ENCODE results near the gene ZCCHC24.
A peak's percentile ranks its signal among the peaks of the same experiment; 100 is the strongest.

ZCCHC24 gene

DNA sequence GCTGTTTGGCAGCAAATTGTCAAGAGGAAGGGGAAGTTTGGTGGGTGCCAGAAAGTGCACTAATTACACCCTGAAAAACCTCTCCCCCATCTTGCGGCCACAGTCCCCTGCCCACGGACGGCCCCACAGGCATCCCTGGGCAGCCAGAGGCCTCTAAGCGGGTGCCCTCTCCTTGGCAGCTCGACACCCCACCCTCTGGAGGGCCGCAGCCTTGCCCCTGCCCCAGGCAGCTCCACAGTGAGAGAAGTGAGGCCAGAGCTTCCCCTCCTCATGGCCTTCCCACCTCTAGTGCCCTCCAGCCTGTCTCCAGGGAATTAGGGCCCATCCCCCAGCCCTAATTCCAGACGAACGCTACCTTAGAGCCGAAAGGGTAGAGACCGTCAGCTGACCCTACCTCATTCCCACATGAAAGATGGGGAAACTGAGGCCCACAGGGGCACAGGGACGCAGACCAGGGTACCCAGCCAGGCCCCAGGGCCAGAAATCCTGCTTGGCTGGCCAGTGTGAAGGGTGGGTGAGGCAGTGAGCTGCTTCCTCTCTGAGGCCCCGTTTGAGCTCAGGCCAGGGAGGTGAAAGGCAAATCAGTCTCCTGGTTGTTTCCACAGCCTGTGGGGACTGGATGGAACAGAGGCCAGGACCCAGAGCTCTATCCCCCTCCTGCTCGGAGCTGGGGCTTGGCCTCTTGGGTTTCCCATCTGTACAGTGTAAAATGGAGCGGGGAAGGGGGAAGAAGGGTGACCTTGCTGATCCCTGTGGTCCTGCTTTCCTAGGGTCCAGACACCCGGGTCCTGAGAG, 10.0 kb downstream of the ZCCHC24 start:
- no peaks in the 10 kb centered on the region for H3K79me2 ChIP-seq (ENCODE audit: control insufficient read depth, insufficient read depth, low read length)
- no peaks in the 10 kb centered on the region for H3K36me3 ChIP-seq (ENCODE audit: control insufficient read depth, insufficient read depth, low read length)
- no CpG with 5 or more reads among the region's 15 CpGs for WGBS (ENCODE audit: extremely low coverage, insufficient coverage, low lambda C conversion rate)
- peaks cover 12% of the 10 kb centered on the region for H3K4me1 ChIP-seq (ENCODE audit: control insufficient read depth, low read depth, low read length)
- no peaks in the 10 kb centered on the region for H3K27me3 ChIP-seq (ENCODE audit: insufficient read depth, low read length, poor library complexity)
- H3K56ac ChIP-seq (ENCODE audit: low read length), result peak overlapping the region; percentile 78
- no peak overlapping the region for H2AK5ac ChIP-seq (ENCODE audit: low read length)
- H2BK120ac ChIP-seq (ENCODE audit: low read depth, low read length), result no peak overlapping the region
- peak overlapping the region; percentile 54 for H3K18ac ChIP-seq (ENCODE audit: low read length)
- H3K4me2 ChIP-seq (ENCODE audit: low read length), result no peak overlapping the region
- H3K4ac ChIP-seq (ENCODE audit: low read depth, low read length), result no peak overlapping the region
- no peak overlapping the region for H4K8ac ChIP-seq (ENCODE audit: low read depth, low read length)
- no peak overlapping the region for H3K27ac ChIP-seq (ENCODE audit: low read depth, low read length)
- peak overlapping the region; percentile 72 for H2BK5ac ChIP-seq (ENCODE audit: low read length)
- no peak overlapping the region for H2BK15ac ChIP-seq (replicated peaks; ENCODE audit: low read depth)
- no peak overlapping the region for H4K5ac ChIP-seq (ENCODE audit: low read length)
- DNase-seq, result peak; percentile 44
- H3K23ac ChIP-seq (ENCODE audit: low read length), result peak overlapping the region; percentile 74
- H3K9ac ChIP-seq (ENCODE audit: low read length), result peak overlapping the region; percentile 22
- no peak overlapping the region for H3K4me3 ChIP-seq (ENCODE audit: low read length)
- H3K79me1 ChIP-seq (ENCODE audit: low read length), result no peaks in the 10 kb centered on the region

- no peak overlapping the region for H2BK5ac ChIP-seq (ENCODE audit: low read length)
- H3K79me2 ChIP-seq (ENCODE audit: control insufficient read depth, insufficient read depth, low read length), result no peaks in the 10 kb centered on the region
- H4K8ac ChIP-seq (ENCODE audit: low read depth, low read length), result no peak overlapping the region
- H3K4me1 ChIP-seq (ENCODE audit: control insufficient read depth, low read depth, low read length), result peaks cover 12% of the 10 kb centered on the region
- no peaks in the 10 kb centered on the region for H3K36me3 ChIP-seq (ENCODE audit: control insufficient read depth, insufficient read depth, low read length)
- peak; percentile 28 for DNase-seq
- H3K18ac ChIP-seq (ENCODE audit: low read length), result no peak overlapping the region
- WGBS (ENCODE audit: extremely low coverage, insufficient coverage, low lambda C conversion rate), result no CpG with 5 or more reads among the region's 7 CpGs
- H3K23ac ChIP-seq (ENCODE audit: low read length), result no peak overlapping the region
- no peak overlapping the region for H3K4me2 ChIP-seq (ENCODE audit: low read length)
- H3K27ac ChIP-seq (ENCODE audit: low read depth, low read length), result no peak overlapping the region
- no peak overlapping the region for H2BK15ac ChIP-seq (replicated peaks; ENCODE audit: low read depth)
- H3K56ac ChIP-seq (ENCODE audit: low read length), result no peak overlapping the region
- no peak overlapping the region for H2BK120ac ChIP-seq (ENCODE audit: low read depth, low read length)
- H3K79me1 ChIP-seq (ENCODE audit: low read length), result no peaks in the 10 kb centered on the region
- no peaks in the 10 kb centered on the region for H3K27me3 ChIP-seq (ENCODE audit: insufficient read depth, low read length, poor library complexity)
- no peak overlapping the region for H2AK5ac ChIP-seq (ENCODE audit: low read length)
- H3K4me3 ChIP-seq (ENCODE audit: low read length), result no peak overlapping the region
- H3K9ac ChIP-seq (ENCODE audit: low read length), result no peak overlapping the region
- no peak overlapping the region for H4K5ac ChIP-seq (ENCODE audit: low read length)
- H3K4ac ChIP-seq (ENCODE audit: low read depth, low read length), result no peak overlapping the region
These were observed 10.6 kb downstream of the ZCCHC24 start for GRCh38 chr10:79434821-79435251.

DNA sequence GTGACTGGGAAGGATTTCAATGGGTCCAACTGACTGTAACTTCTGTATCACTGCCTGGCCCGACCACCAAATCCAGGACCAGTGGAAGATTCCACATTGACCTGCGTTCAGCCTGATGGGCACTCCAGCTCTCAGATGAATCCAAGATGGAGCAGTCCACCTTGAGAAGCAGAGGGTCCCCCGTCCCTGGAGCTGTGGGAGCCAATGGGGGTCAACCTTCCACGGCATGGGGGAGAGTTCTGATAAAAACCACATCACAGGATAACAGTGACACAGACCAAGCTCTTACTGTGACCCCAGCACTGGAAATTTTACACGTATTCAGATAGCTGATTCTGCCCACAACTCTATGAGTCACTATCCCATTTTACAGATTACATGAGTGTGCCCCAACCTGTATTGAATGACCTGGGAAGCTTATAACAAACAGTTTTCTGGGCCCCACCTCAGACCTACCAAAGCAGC, 11.2 kb downstream of the ZCCHC24 start:
- no peak overlapping the region for H2BK120ac ChIP-seq (ENCODE audit: low read depth, low read length)
- H3K79me2 ChIP-seq (ENCODE audit: control insufficient read depth, insufficient read depth, low read length), result no peaks in the 10 kb centered on the region
- H4K5ac ChIP-seq (ENCODE audit: low read length), result no peak overlapping the region
- H3K18ac ChIP-seq (ENCODE audit: low read length), result no peak overlapping the region
- no peaks in the 10 kb centered on the region for H3K36me3 ChIP-seq (ENCODE audit: control insufficient read depth, insufficient read depth, low read length)
- WGBS (ENCODE audit: extremely low coverage, insufficient coverage, low lambda C conversion rate), result no CpG with 5 or more reads among the region's 5 CpGs
- H3K4ac ChIP-seq (ENCODE audit: low read depth, low read length), result no peak overlapping the region
- H2BK5ac ChIP-seq (ENCODE audit: low read length), result no peak overlapping the region
- H3K9ac ChIP-seq (ENCODE audit: low read length), result no peak overlapping the region
- H3K4me1 ChIP-seq (ENCODE audit: control insufficient read depth, low read depth, low read length), result peaks cover 12% of the 10 kb centered on the region
- no peak overlapping the region for H3K56ac ChIP-seq (ENCODE audit: low read length)
- no peak overlapping the region for H3K4me2 ChIP-seq (ENCODE audit: low read length)
- no peak overlapping the region for H3K23ac ChIP-seq (ENCODE audit: low read length)
- no peak overlapping the region for H2AK5ac ChIP-seq (ENCODE audit: low read length)
- H3K79me1 ChIP-seq (ENCODE audit: low read length), result no peaks in the 10 kb centered on the region
- H3K4me3 ChIP-seq (ENCODE audit: low read length), result no peak overlapping the region
- H2BK15ac ChIP-seq (replicated peaks; ENCODE audit: low read depth), result no peak overlapping the region
- no peak overlapping the region for H4K8ac ChIP-seq (ENCODE audit: low read depth, low read length)
- H3K27ac ChIP-seq (ENCODE audit: low read depth, low read length), result no peak overlapping the region
- no peak for DNase-seq
- no peaks in the 10 kb centered on the region for H3K27me3 ChIP-seq (ENCODE audit: insufficient read depth, low read length, poor library complexity)

- Histone ChIP-seq H3K36me3 (ENCODE audit: control insufficient read depth, insufficient read depth, low read length) (no peaks in the 10 kb centered on the region), H3K9ac (ENCODE audit: low read length) (no peak overlapping the region), H3K27ac (ENCODE audit: low read depth, low read length) (no peak overlapping the region), H3K56ac (ENCODE audit: low read length) (no peak overlapping the region), H4K8ac (ENCODE audit: low read depth, low read length) (no peak overlapping the region), H3K18ac (ENCODE audit: low read length) (no peak overlapping the region), H3K4ac (ENCODE audit: low read depth, low read length) (no peak overlapping the region), H3K79me1 (ENCODE audit: low read length) (no peaks in the 10 kb centered on the region), H3K4me1 (ENCODE audit: control insufficient read depth, low read depth, low read length) (peaks cover 12% of the 10 kb centered on the region), H3K27me3 (ENCODE audit: insufficient read depth, low read length, poor library complexity) (no peaks in the 10 kb centered on the region), H2BK15ac (replicated peaks; ENCODE audit: low read depth) (no peak overlapping the region), H2AK5ac (ENCODE audit: low read length) (no peak overlapping the region), H2BK5ac (ENCODE audit: low read length) (no peak overlapping the region), H2BK120ac (ENCODE audit: low read depth, low read length) (no peak overlapping the region), H3K4me2 (ENCODE audit: low read length) (no peak overlapping the region), H3K4me3 (ENCODE audit: low read length) (no peak overlapping the region), H3K23ac (ENCODE audit: low read length) (no peak overlapping the region), H4K5ac (ENCODE audit: low read length) (no peak overlapping the region), H3K79me2 (ENCODE audit: control insufficient read depth, insufficient read depth, low read length) (no peaks in the 10 kb centered on the region)
- WGBS (ENCODE audit: extremely low coverage, insufficient coverage, low lambda C conversion rate), result no CpG with 5 or more reads among the region's 13 CpGs
- no peak for DNase-seq
These were observed 11.9 kb downstream of the ZCCHC24 start for GRCh38 chr10:79433324-79434222.

DNA sequence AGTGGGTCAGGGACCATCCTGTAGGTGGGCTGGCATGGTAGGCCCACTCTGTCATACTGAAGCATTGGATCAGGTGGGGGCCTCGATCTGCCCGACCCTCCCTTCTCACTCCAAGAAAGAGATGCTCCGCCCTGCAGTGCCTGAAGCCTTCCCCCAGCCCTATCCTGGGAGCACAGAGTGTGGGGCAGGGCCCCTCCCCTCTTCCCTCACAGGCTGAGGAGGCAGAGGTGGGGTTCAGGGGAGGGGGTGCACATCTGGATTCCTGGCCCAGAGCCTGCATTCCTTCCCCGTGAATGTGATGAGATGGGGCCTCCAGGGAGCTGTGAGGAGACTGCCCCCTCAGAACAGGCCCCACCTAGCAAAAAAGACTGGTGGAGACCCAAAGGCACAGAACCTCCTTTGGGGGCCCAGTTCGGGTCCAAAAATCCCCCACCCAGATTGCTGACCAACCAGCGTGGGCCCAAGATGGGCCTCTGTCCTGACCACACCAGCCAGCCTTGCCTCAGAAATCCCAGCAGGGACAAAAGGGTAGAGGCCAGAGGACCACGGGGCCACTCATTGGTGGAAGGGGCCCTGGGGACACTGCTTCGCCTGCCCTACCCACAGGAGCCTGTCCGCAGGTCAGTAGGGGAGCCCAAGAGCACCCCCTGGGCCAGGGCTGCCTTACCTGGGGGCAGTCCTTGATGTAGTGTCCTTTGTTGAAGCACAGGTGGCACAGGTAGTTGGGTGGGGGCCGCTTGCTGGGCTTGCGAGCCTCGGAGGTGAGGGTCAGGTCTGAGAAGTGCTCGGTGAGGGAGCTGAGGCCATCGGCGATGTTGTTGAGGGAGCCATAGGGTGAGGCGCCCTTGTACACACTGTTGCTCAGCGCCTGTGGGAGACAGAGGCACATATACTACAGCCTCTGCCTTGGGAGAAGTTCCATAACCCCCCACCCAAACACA, 13.3 kb downstream of the ZCCHC24 start:
- Histone ChIP-seq H2BK120ac (ENCODE audit: low read depth, low read length) (no peak overlapping the region), H3K4me1 (ENCODE audit: control insufficient read depth, low read depth, low read length) (peaks cover 12% of the 10 kb centered on the region)
- DNase-seq, result no peak

More for the DNA sequence above, 13.3 kb downstream of the ZCCHC24 start:
- Histone ChIP-seq H3K9ac (ENCODE audit: low read length) (no peak overlapping the region), H2AK5ac (ENCODE audit: low read length) (no peak overlapping the region), H3K4ac (ENCODE audit: low read depth, low read length) (no peak overlapping the region), H4K5ac (ENCODE audit: low read length) (no peak overlapping the region), H3K27ac (ENCODE audit: low read depth, low read length) (no peak overlapping the region), H3K4me2 (ENCODE audit: low read length) (no peak overlapping the region), H2BK5ac (ENCODE audit: low read length) (no peak overlapping the region), H3K27me3 (ENCODE audit: insufficient read depth, low read length, poor library complexity) (no peaks in the 10 kb centered on the region), H3K79me1 (ENCODE audit: low read length) (no peaks in the 10 kb centered on the region), H3K23ac (ENCODE audit: low read length) (no peak overlapping the region), H3K36me3 (ENCODE audit: control insufficient read depth, insufficient read depth, low read length) (no peaks in the 10 kb centered on the region), H3K4me3 (ENCODE audit: low read length) (no peak overlapping the region), H3K56ac (ENCODE audit: low read length) (no peak overlapping the region), H2BK15ac (replicated peaks; ENCODE audit: low read depth) (no peak overlapping the region), H3K79me2 (ENCODE audit: control insufficient read depth, insufficient read depth, low read length) (no peaks in the 10 kb centered on the region), H4K8ac (ENCODE audit: low read depth, low read length) (no peak overlapping the region), H3K18ac (ENCODE audit: low read length) (no peak overlapping the region)
- WGBS (ENCODE audit: extremely low coverage, insufficient coverage, low lambda C conversion rate), result no CpG with 5 or more reads among the region's 17 CpGs

Measured in mesendoderm (in vitro differentiated cells).